Cardiac muscle cell (in vitro differentiated cells and primary cell): Measurements from ENCODE around the gene TAL1. TPM values are rescaled to one million over a fixed set of nuclear protein-coding genes. Genes with fewer than 3 reads are reported as not detected.
A peak's percentile ranks its signal among the peaks of the same experiment; 100 is the strongest.

Experiments used
- DNase-seq, 2 donors: peaks; one replicate each; pipeline versions ENCODE4 v3.0.0 to v3.0.0-alpha.2; 2010 to 2017; ENCODE audit warnings: low read depth in 1 of 2, low spot score in 1 of 2
- H3K27ac ChIP-seq: fragments of 200-600 bp; sonication (generic); 2 replicates; pipeline ENCODE4 v1.5.1; 2016
- H3K27me3 ChIP-seq: fragments of 200-600 bp; sonication (generic); 2 replicates; pipeline ENCODE4 v1.6.0; 2016; ENCODE audit warnings: control low read depth
- H3K36me3 ChIP-seq: fragments of 200-600 bp; sonication (generic); 2 replicates; pipeline ENCODE4 v1.5.1; 2016; ENCODE audit warnings: control low read depth
- H3K4me1 ChIP-seq: fragments of 200-600 bp; sonication (generic); 2 replicates; pipeline ENCODE4 v1.8.1; 2017; ENCODE audit warnings: low read depth, mild to moderate bottlenecking, mixed run types
- H3K4me3 ChIP-seq: fragments of 200-600 bp; sonication (generic); 2 replicates; pipeline ENCODE4 v1.5.1; 2016; ENCODE audit warnings: mild to moderate bottlenecking
- H3K9me3 ChIP-seq: fragments of 200-600 bp; sonication (generic); 2 replicates; pipeline ENCODE4 v1.5.1; 2017; ENCODE audit warnings: low read depth, mild to moderate bottlenecking, control low read depth
- CTCF ChIP-seq: IDR thresholded peaks from 2 replicates; pipeline ENCODE4 v1.5.1; 2012; ENCODE audit warnings: low read depth, mild to moderate bottlenecking, low read length
- polyA plus RNA-seq: library from polyadenylated mRNA; unstranded; fragments of >200 nt; fragmentation: Nextera tagmentation; extraction: Ambion mirVana; gene quantifications from 2 replicates; pipeline ENCODE4 v1.2.1, GENCODE V29; 2016
- total RNA-seq: library from RNA; depleted of rRNA; stranded (reverse); fragments of >200 nt; gene quantifications from 2 replicates; pipeline ENCODE4 v1.2.3, GENCODE V29; 2016

Gene TAL1
- total and polyA plus RNA-seq, 2 experiments from 2014 or later, result 0.30 to 0.32 TPM

GRCh38 chr1:47179988-47180563 is 51.9 kb downstream of the TAL1 start:
- Histone ChIP-seq H3K36me3 (no peaks in the 10 kb centered on the region), H3K4me1 (no peaks in the 10 kb centered on the region), H3K4me3 (no peak overlapping the region), H3K27ac (no peak overlapping the region), H3K27me3 (peaks cover 11% of the 10 kb centered on the region), H3K9me3 (no peaks in the 10 kb centered on the region)
- TF ChIP-seq CTCF, result no peak
- no peak for DNase-seq

- H3K9me3 ChIP-seq, result no peaks in the 10 kb centered on the region
- peak overlapping the region; percentile 14 for H3K4me3 ChIP-seq
- DNase-seq, result peak; percentile 93 to 98
- H3K36me3 ChIP-seq, result no peaks in the 10 kb centered on the region
- peak; percentile 96 for TF ChIP-seq CTCF
- no peak overlapping the region for H3K27ac ChIP-seq
- H3K4me1 ChIP-seq, result no peaks in the 10 kb centered on the region
- peaks cover 11% of the 10 kb centered on the region for H3K27me3 ChIP-seq
These were observed 52.7 kb downstream of the TAL1 start for GRCh38 chr1:47179017-47179987.

- Histone ChIP-seq H3K9me3 (no peaks in the 10 kb centered on the region), H3K27ac (no peak overlapping the region), H3K36me3 (no peaks in the 10 kb centered on the region), H3K4me1 (no peaks in the 10 kb centered on the region), H3K4me3 (no peak overlapping the region), H3K27me3 (peaks cover 11% of the 10 kb centered on the region)
- TF ChIP-seq CTCF, result no peak
- DNase-seq, result no peak
These were observed 53.4 kb downstream of the TAL1 start for GRCh38 chr1:47178654-47179016.

- DNase-seq, result no peak
- Histone ChIP-seq H3K27ac (no peak overlapping the region), H3K4me1 (no peaks in the 10 kb centered on the region), H3K36me3 (no peaks in the 10 kb centered on the region), H3K27me3 (peaks cover 7% of the 10 kb centered on the region), H3K9me3 (no peaks in the 10 kb centered on the region), H3K4me3 (no peak overlapping the region)
- no peak for TF ChIP-seq CTCF
These were observed 54.0 kb downstream of the TAL1 start for GRCh38 chr1:47178020-47178419.

- H3K4me3 ChIP-seq, result no peak overlapping the region
- H3K27me3 ChIP-seq, result peaks cover 4% of the 10 kb centered on the region
- DNase-seq, result peak; percentile 64 to 77
- H3K36me3 ChIP-seq, result no peaks in the 10 kb centered on the region
- peak; percentile 98 for TF ChIP-seq CTCF
- no peak overlapping the region for H3K27ac ChIP-seq
- no peaks in the 10 kb centered on the region for H3K4me1 ChIP-seq
- no peaks in the 10 kb centered on the region for H3K9me3 ChIP-seq
These were observed 56.6 kb downstream of the TAL1 start for GRCh38 chr1:47175227-47175934.
